HepG2 (cell line): ENCODE measurements around the gene LRRC8D. TPM values are rescaled to one million over a fixed set of nuclear protein-coding genes. Genes with fewer than 3 reads are reported as not detected.

ENCODE experiments used
- ERF ChIP-seq: IDR thresholded peaks from 2 replicates; pipeline ENCODE4 v1.6.1; 2018; ENCODE audit warnings: missing biosample characterization, missing genetic modification reagents
- ETV5 ChIP-seq: IDR thresholded peaks from 2 replicates; pipeline ENCODE4 v1.6.1; 2018; ENCODE audit warnings: missing biosample characterization, missing genetic modification reagents, inconsistent platforms, borderline replicate concordance
- KDM5B ChIP-seq: sonication (generic); formaldehyde crosslinking; IDR thresholded peaks from 2 replicates; pipeline ENCODE4 v1.4.0; 2020; ENCODE audit warnings: missing genetic modification reagents, mild to moderate bottlenecking, borderline replicate concordance
- MED13 ChIP-seq: sonication (generic); formaldehyde crosslinking; IDR thresholded peaks from 2 replicates; pipeline ENCODE4 v1.5.0; 2020; ENCODE audit warnings: missing genetic modification reagents
- NCOA2 ChIP-seq: sonication (generic); formaldehyde crosslinking; IDR thresholded peaks from 2 replicates; pipeline ENCODE4 v1.8.0; 2022; ENCODE audit warnings: inconsistent platforms
- NPAS2 ChIP-seq: sonication (generic); formaldehyde crosslinking; IDR thresholded peaks from 2 replicates; pipeline ENCODE4 v1.8.0; 2022; ENCODE audit warnings: mild to moderate bottlenecking, missing genetic modification reagents, borderline replicate concordance
- STAG1 ChIP-seq: sonication (generic); formaldehyde crosslinking; IDR thresholded peaks from 2 replicates; pipeline ENCODE4 v1.4.0; 2020; ENCODE audit warnings: missing genetic modification reagents
- TAF1 ChIP-seq: sonication (generic); formaldehyde crosslinking; IDR thresholded peaks from 2 replicates; pipeline ENCODE4 v1.4.0; 2020; ENCODE audit warnings: missing genetic modification reagents
- TMF1 ChIP-seq: sonication (generic); formaldehyde crosslinking; IDR thresholded peaks from 2 replicates; pipeline ENCODE4 v1.8.1; 2022; ENCODE audit warnings: low read depth, missing genetic modification reagents
- ZIK1 ChIP-seq: sonication (generic); formaldehyde crosslinking; IDR thresholded peaks from 2 replicates; pipeline ENCODE4 v1.5.0; 2020; ENCODE audit warnings: mild to moderate bottlenecking, low read depth, missing genetic modification reagents, borderline replicate concordance
- ZKSCAN5 ChIP-seq: sonication (generic); formaldehyde crosslinking; IDR thresholded peaks from 2 replicates; pipeline ENCODE4 v1.5.1; 2020; ENCODE audit warnings: mild to moderate bottlenecking, missing genetic modification reagents
- ZMYM3 ChIP-seq: sonication (generic); formaldehyde crosslinking; IDR thresholded peaks from 2 replicates; pipeline ENCODE4 v1.5.1; 2020; ENCODE audit warnings: mild to moderate bottlenecking, missing genetic modification reagents
- ZNF124 ChIP-seq: sonication (generic); formaldehyde crosslinking; IDR thresholded peaks from 2 replicates; pipeline ENCODE4 v1.4.0; 2020; ENCODE audit warnings: missing genetic modification reagents
- ZNF674 ChIP-seq: sonication (generic); formaldehyde crosslinking; IDR thresholded peaks from 2 replicates; pipeline ENCODE4 v1.5.0; 2020; ENCODE audit warnings: low read depth, mild to moderate bottlenecking, missing genetic modification reagents
- ZNF709 ChIP-seq: sonication (generic); formaldehyde crosslinking; IDR thresholded peaks from 2 replicates; pipeline ENCODE4 v1.5.0; 2020; ENCODE audit warnings: mild to moderate bottlenecking, missing genetic modification reagents
- ZNF782 ChIP-seq: sonication (generic); formaldehyde crosslinking; IDR thresholded peaks from 2 replicates; pipeline ENCODE4 v1.4.0; 2020; ENCODE audit warnings: missing genetic modification reagents, mild to moderate bottlenecking, borderline replicate concordance
- polyA plus RNA-seq, 8 experiments: library from polyadenylated mRNA; depleted of rRNA in 3 of 8; stranded (reverse) in 7 of 8; unstranded in 1 of 8; fragments of >200 nt; fragmentation: Illumina TruSeq in 4 of 8; extraction: Trizol in 4 of 8; gene quantifications; 2 replicates each; pipeline versions ENCODE4 v1.2.1 to v1.2.3, GENCODE V29; 2011 to 2016; ENCODE audit warnings: low read depth in 4 of 8, missing spikeins in 1 of 8, mixed read lengths in 1 of 8; ENCODE audit not compliant: insufficient read depth in 1 of 8
- total RNA-seq, 5 experiments: library from RNA; depleted of rRNA; stranded (reverse); fragments of >200 nt; fragmentation: Illumina TruSeq; extraction: Trizol; gene quantifications; 2 replicates each; pipeline ENCODE4 v1.2.3, GENCODE V29; 2016; ENCODE audit warnings: low read depth in 1 of 5
- TF ChIP-seq, protein P1 (sequence below): sonication (generic); formaldehyde crosslinking; IDR thresholded peaks from 2 replicates; pipeline ENCODE4 v1.4.0; 2020; ENCODE audit warnings: missing genetic modification reagents
- TF ChIP-seq, protein P2 (sequence below), 2 experiments: IDR thresholded peaks; 2 replicates each; pipeline ENCODE4 v1.6.1; 2011 to 2012; ENCODE audit warnings: low read length in 2 of 2, borderline replicate concordance in 1 of 2, low read depth in 1 of 2, mild to moderate bottlenecking in 1 of 2, moderate library complexity in 1 of 2
- TF ChIP-seq, protein P3 (sequence below): sonication (generic); formaldehyde crosslinking; IDR thresholded peaks from 2 replicates; pipeline ENCODE4 v1.4.0; 2020; ENCODE audit warnings: missing genetic modification reagents, borderline replicate concordance
- TF ChIP-seq, protein P4 (sequence below): sonication (generic); formaldehyde crosslinking; IDR thresholded peaks from 2 replicates; pipeline ENCODE4 v1.9.0; 2021; ENCODE audit warnings: missing genetic modification reagents, mild to moderate bottlenecking, borderline replicate concordance
- TF ChIP-seq, protein P5 (sequence below): sonication (generic); IDR thresholded peaks from 2 replicates; pipeline ENCODE4 v1.6.1; 2016; ENCODE audit warnings: low read depth, borderline replicate concordance

The LRRC8D gene
- total and polyA plus RNA-seq, 2 of the 13 experiments (the other 11 are each of a cell fraction or from before 2014, with no cell fraction given) = 29.9 to 45.5 TPM

DNA sequence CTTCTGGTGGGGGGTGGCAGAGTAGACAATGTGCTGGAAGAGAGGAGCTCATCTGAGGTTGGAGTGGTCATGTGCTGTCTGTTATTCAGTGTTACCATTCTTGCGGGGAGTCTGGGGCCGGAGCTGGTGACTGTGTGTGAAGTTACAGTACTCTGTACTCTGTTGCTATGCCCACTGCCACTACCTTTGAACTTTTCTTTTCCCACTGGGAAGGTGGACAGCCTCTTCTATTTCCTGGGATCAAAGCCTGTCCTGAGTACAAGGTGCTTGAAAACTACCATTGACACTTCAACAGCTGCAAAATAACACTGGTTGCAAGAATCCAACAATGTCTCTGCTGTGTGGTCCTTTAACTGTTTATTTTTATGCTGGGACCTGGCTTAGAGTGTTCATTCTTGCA lies 107.7 kb downstream of the LRRC8D start (continued):
- TF ChIP-seq NPAS2 (CRISPR knock-in tag) = no peak
- no peak for TF ChIP-seq TMF1 (CRISPR knock-in tag)
- no peak for TF ChIP-seq ZIK1 (CRISPR knock-in tag)
- peak; percentile 13; the same call in 1 of the 2 replicates for TF ChIP-seq NCOA2 (CRISPR knock-in tag)
- TF ChIP-seq, protein P1, sequence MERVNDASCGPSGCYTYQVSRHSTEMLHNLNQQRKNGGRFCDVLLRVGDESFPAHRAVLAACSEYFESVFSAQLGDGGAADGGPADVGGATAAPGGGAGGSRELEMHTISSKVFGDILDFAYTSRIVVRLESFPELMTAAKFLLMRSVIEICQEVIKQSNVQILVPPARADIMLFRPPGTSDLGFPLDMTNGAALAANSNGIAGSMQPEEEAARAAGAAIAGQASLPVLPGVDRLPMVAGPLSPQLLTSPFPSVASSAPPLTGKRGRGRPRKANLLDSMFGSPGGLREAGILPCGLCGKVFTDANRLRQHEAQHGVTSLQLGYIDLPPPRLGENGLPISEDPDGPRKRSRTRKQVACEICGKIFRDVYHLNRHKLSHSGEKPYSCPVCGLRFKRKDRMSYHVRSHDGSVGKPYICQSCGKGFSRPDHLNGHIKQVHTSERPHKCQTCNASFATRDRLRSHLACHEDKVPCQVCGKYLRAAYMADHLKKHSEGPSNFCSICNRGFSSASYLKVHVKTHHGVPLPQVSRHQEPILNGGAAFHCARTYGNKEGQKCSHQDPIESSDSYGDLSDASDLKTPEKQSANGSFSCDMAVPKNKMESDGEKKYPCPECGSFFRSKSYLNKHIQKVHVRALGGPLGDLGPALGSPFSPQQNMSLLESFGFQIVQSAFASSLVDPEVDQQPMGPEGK (CRISPR knock-in tag) = no peak
- TF ChIP-seq ZNF124 (CRISPR knock-in tag) = 0 out of 2 replicates have a peak, but pooled peaks have one; percentile 38
- TF ChIP-seq STAG1 (CRISPR knock-in tag) = peak; percentile 11; the same call in 1 of the 2 replicates
- 0 out of 2 replicates have a peak, but pooled peaks have one; percentile 59 for TF ChIP-seq ZMYM3
- TF ChIP-seq, protein P2, sequence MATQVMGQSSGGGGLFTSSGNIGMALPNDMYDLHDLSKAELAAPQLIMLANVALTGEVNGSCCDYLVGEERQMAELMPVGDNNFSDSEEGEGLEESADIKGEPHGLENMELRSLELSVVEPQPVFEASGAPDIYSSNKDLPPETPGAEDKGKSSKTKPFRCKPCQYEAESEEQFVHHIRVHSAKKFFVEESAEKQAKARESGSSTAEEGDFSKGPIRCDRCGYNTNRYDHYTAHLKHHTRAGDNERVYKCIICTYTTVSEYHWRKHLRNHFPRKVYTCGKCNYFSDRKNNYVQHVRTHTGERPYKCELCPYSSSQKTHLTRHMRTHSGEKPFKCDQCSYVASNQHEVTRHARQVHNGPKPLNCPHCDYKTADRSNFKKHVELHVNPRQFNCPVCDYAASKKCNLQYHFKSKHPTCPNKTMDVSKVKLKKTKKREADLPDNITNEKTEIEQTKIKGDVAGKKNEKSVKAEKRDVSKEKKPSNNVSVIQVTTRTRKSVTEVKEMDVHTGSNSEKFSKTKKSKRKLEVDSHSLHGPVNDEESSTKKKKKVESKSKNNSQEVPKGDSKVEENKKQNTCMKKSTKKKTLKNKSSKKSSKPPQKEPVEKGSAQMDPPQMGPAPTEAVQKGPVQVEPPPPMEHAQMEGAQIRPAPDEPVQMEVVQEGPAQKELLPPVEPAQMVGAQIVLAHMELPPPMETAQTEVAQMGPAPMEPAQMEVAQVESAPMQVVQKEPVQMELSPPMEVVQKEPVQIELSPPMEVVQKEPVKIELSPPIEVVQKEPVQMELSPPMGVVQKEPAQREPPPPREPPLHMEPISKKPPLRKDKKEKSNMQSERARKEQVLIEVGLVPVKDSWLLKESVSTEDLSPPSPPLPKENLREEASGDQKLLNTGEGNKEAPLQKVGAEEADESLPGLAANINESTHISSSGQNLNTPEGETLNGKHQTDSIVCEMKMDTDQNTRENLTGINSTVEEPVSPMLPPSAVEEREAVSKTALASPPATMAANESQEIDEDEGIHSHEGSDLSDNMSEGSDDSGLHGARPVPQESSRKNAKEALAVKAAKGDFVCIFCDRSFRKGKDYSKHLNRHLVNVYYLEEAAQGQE (IDR thresholded peaks at IDR 0.05; ENCODE audit: borderline replicate concordance in 1 of 2, low read depth in 1 of 2, low read length in 2 of 2) = peak in 1 of 2 experiments; percentile 36; a peak in 1 of 4 replicates
- TF ChIP-seq, protein P3, sequence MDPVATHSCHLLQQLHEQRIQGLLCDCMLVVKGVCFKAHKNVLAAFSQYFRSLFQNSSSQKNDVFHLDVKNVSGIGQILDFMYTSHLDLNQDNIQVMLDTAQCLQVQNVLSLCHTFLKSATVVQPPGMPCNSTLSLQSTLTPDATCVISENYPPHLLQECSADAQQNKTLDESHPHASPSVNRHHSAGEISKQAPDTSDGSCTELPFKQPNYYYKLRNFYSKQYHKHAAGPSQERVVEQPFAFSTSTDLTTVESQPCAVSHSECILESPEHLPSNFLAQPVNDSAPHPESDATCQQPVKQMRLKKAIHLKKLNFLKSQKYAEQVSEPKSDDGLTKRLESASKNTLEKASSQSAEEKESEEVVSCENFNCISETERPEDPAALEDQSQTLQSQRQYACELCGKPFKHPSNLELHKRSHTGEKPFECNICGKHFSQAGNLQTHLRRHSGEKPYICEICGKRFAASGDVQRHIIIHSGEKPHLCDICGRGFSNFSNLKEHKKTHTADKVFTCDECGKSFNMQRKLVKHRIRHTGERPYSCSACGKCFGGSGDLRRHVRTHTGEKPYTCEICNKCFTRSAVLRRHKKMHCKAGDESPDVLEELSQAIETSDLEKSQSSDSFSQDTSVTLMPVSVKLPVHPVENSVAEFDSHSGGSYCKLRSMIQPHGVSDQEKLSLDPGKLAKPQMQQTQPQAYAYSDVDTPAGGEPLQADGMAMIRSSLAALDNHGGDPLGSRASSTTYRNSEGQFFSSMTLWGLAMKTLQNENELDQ (CRISPR knock-in tag) = no peak
- TF ChIP-seq ETV5 (CRISPR knock-in tag) = peak; percentile 76; the same call in 1 of the 2 replicates
- no peak for TF ChIP-seq ZNF782 (CRISPR knock-in tag)
- TF ChIP-seq, protein P4, sequence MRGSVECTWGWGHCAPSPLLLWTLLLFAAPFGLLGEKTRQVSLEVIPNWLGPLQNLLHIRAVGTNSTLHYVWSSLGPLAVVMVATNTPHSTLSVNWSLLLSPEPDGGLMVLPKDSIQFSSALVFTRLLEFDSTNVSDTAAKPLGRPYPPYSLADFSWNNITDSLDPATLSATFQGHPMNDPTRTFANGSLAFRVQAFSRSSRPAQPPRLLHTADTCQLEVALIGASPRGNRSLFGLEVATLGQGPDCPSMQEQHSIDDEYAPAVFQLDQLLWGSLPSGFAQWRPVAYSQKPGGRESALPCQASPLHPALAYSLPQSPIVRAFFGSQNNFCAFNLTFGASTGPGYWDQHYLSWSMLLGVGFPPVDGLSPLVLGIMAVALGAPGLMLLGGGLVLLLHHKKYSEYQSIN (CRISPR knock-in tag) = no peak
- TF ChIP-seq TAF1 (CRISPR knock-in tag) = no peak
- TF ChIP-seq MED13 (CRISPR knock-in tag) = no peak
- no peak for TF ChIP-seq ZNF674 (CRISPR knock-in tag)
- TF ChIP-seq, protein P5, sequence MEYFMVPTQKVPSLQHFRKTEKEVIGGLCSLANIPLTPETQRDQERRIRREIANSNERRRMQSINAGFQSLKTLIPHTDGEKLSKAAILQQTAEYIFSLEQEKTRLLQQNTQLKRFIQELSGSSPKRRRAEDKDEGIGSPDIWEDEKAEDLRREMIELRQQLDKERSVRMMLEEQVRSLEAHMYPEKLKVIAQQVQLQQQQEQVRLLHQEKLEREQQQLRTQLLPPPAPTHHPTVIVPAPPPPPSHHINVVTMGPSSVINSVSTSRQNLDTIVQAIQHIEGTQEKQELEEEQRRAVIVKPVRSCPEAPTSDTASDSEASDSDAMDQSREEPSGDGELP = peak; percentile 72
- no peak for TF ChIP-seq ZNF709
- TF ChIP-seq ZKSCAN5 (CRISPR knock-in tag) = no peak
- TF ChIP-seq KDM5B = no peak
- TF ChIP-seq ERF (CRISPR knock-in tag) = no peak
